Endothelial cell of umbilical vein (primary cell): Measurements from ENCODE around the gene CPVL. TPM values are rescaled to one million over a fixed set of nuclear protein-coding genes. Genes with fewer than 3 reads are reported as not detected.

Experiments used
- BruUV-seq: library from RNA; stranded (reverse); fragments of 400-500 nt; replicated peaks from 2 replicates; lab custom pipeline; 2021; lab: Mats Ljungman, UMichigan
- CTCF ChIA-PET: fragments of 300-600, 350-600 bp; sonication (Branson Sonifier 250); formaldehyde crosslinking; loops from one replicate; lab custom pipeline; 2021; ENCODE audit warnings: antibody characterized with exemption, inconsistent platforms; lab: Charles Lee
- POLR2A ChIA-PET: fragments of 300-600, 350-600 bp; sonication (Branson Sonifier 250); formaldehyde crosslinking; loops from one replicate; lab custom pipeline; 2021; ENCODE audit warnings: antibody characterized with exemption, inconsistent platforms; lab: Charles Lee
- DNase-seq: peaks from one replicate; pipeline ENCODE4 v3.0.0-alpha.2; 2011; ENCODE audit warnings: low read depth, low spot score
- FAIRE-seq: peaks from 2 replicates; lab custom pipeline; 2011; peaks lifted over from hg19 to GRCh38; lab: Jason Lieb, UNC
- H2AFZ ChIP-seq: 2 replicates; pipeline ENCODE4 v1.6.0; 2012; ENCODE audit warnings: low read depth, low read length, control low read depth, inconsistent platforms
- H3K27ac ChIP-seq: 2 replicates; pipeline ENCODE4 v1.5.1; 2011; ENCODE audit warnings: low read depth, mild to moderate bottlenecking, control low read depth, low read length, moderate library complexity; ENCODE audit not compliant: insufficient read depth
- H3K27me3 ChIP-seq, 2 experiments: 2 replicates each; pipeline versions ENCODE4 v1.6.0 to v1.6.1; 2011; ENCODE audit warnings: low read length in 2 of 2, mixed read lengths in 1 of 2; ENCODE audit not compliant: control insufficient read depth in 2 of 2, insufficient read depth in 2 of 2
- H3K36me3 ChIP-seq, 2 experiments: 2 replicates in 1 of 2; 3 replicates in 1 of 2; pipeline ENCODE4 v1.5.1; 2011; ENCODE audit warnings: low read length in 2 of 2, mild to moderate bottlenecking in 1 of 2, moderate library complexity in 1 of 2; ENCODE audit not compliant: control insufficient read depth in 2 of 2, insufficient read depth in 2 of 2; ENCODE audit errors: extremely low read depth in 1 of 2
- H3K4me1 ChIP-seq: 3 replicates; pipeline ENCODE4 v1.5.1; 2011; ENCODE audit warnings: mild to moderate bottlenecking, low read length; ENCODE audit not compliant: control insufficient read depth, insufficient read depth; ENCODE audit errors: extremely low read depth
- H3K4me2 ChIP-seq: 2 replicates; pipeline ENCODE4 v1.6.1; 2011; ENCODE audit warnings: low read length, control low read depth, mixed read lengths; ENCODE audit not compliant: insufficient read depth
- H3K4me3 ChIP-seq, 3 experiments: fragments of 200-600 bp in 1 of 3; sonication (generic), shearing (Covaris generic) in 1 of 3; replicated peaks in 1 of 3; 2 replicates each; pipeline ENCODE4 v1.5.1; 2011 to 2016; ENCODE audit warnings: control low read depth in 3 of 3, low read length in 3 of 3, mild to moderate bottlenecking in 2 of 3, inconsistent platforms in 1 of 3, low read depth in 1 of 3, moderate library complexity in 1 of 3; ENCODE audit not compliant: insufficient read depth in 1 of 3
- H3K79me2 ChIP-seq: 2 replicates; pipeline ENCODE4 v1.6.0; 2012; ENCODE audit warnings: low read length, inconsistent platforms; ENCODE audit not compliant: control insufficient read depth, insufficient read depth
- H3K9ac ChIP-seq: replicated peaks from 2 replicates; pipeline ENCODE3; 2011; ENCODE audit warnings: low read length, control low read depth; ENCODE audit not compliant: insufficient read depth; ENCODE audit errors: extremely low read depth
- H3K9me1 ChIP-seq: replicated peaks from 3 replicates; pipeline ENCODE4 v1.6.0; 2011; ENCODE audit warnings: mild to moderate bottlenecking, low read length; ENCODE audit not compliant: control insufficient read depth, insufficient read depth; ENCODE audit errors: extremely low read depth
- H3K9me3 ChIP-seq: replicated peaks from 2 replicates; pipeline ENCODE4 v1.5.1; 2012; ENCODE audit warnings: low read length, inconsistent platforms; ENCODE audit not compliant: control insufficient read depth, insufficient read depth
- H4K20me1 ChIP-seq: replicated peaks from 2 replicates; pipeline ENCODE3; 2011; ENCODE audit warnings: mild to moderate bottlenecking, low read length; ENCODE audit not compliant: control insufficient read depth, insufficient read depth; ENCODE audit errors: extremely low read depth
- EZH2 ChIP-seq: IDR thresholded peaks from 2 replicates; pipeline ENCODE4 v1.6.1; 2012; ENCODE audit warnings: borderline replicate concordance, low read depth, mild to moderate bottlenecking, moderate library complexity, low read length, inconsistent platforms; ENCODE audit not compliant: severe bottlenecking
- FOS ChIP-seq: IDR thresholded peaks from 2 replicates; pipeline ENCODE4 v1.6.1; 2011; ENCODE audit warnings: mild to moderate bottlenecking, low read length, moderate library complexity, borderline replicate concordance; ENCODE audit not compliant: insufficient read depth
- GATA2 ChIP-seq: IDR thresholded peaks from 2 replicates; pipeline ENCODE4 v1.7.0; 2011; ENCODE audit warnings: low read depth, mild to moderate bottlenecking, moderate library complexity, mixed read lengths, low read length; ENCODE audit not compliant: insufficient read length, insufficient read depth
- JUN ChIP-seq: IDR thresholded peaks from 2 replicates; pipeline ENCODE4 v1.6.1; 2011; ENCODE audit warnings: borderline replicate concordance, low read depth; ENCODE audit not compliant: insufficient read length, insufficient read depth
- MYC ChIP-seq: IDR thresholded peaks from one replicate; pipeline ENCODE4 v1.6.1; 2011; ENCODE audit warnings: mild to moderate bottlenecking, low read depth, low read length
- POLR2A ChIP-seq: IDR thresholded peaks from 2 replicates; pipeline ENCODE4 v1.6.1; 2012; ENCODE audit warnings: low read depth, mild to moderate bottlenecking, control low read depth, low read length
- POLR2AphosphoS5 ChIP-seq: IDR thresholded peaks from 2 replicates; pipeline ENCODE4 v1.6.1; 2012; ENCODE audit warnings: low read depth, mild to moderate bottlenecking, control low read depth, low read length, moderate library complexity; ENCODE audit not compliant: insufficient read depth
- dilution Hi-C: fragments of 300-500 bp; cut with MboI; formaldehyde crosslinking; loops from one replicate; pipeline ENCODE4 v1.15.0; 2019; ENCODE audit warnings: low sequenced_read_pairs; ENCODE audit not compliant: extremely low pct_ligation_motif_present
- intact Hi-C: fragments of 100-400 bp; cut with micrococcal nuclease; formaldehyde crosslinking; loops from one replicate; pipeline ENCODE4 v1.10.0; 2022
- polyA plus RNA-seq, 4 experiments: library from polyadenylated mRNA; depleted of rRNA in 3 of 4; stranded (reverse) in 3 of 4; unstranded in 1 of 4; fragments of >200 nt; gene quantifications; 2 replicates each; pipeline versions ENCODE4 v1.2.1 to v1.2.3, GENCODE V29; 2011 to 2012; ENCODE audit warnings: missing spikeins in 1 of 4
- total RNA-seq: library from RNA; stranded (reverse); gene quantifications from 2 replicates; pipeline ENCODE4 v1.2.3, GENCODE V29; 2021
- TF ChIP-seq, protein P1 (sequence below), 2 donors: IDR thresholded peaks; 1 replicate in 1 of 2; 2 replicates in 1 of 2; pipeline ENCODE4 v1.5.1; 2011; ENCODE audit warnings: low read length in 2 of 2, mild to moderate bottlenecking in 2 of 2, moderate library complexity in 2 of 2, control low read depth in 1 of 2, inconsistent platforms in 1 of 2, low read depth in 1 of 2; ENCODE audit not compliant: insufficient read depth in 1 of 2; ENCODE audit errors: extremely low read depth in 1 of 2
- TF ChIP-seq, protein P2 (sequence below): IDR thresholded peaks from 2 replicates; pipeline ENCODE4 v1.6.1; 2011; ENCODE audit not compliant: insufficient read depth, insufficient read length

Gene CPVL
- total and polyA plus RNA-seq, 2 donors (not counting 3 experiments of a cell fraction or from before 2014, with no cell fraction given): 0.14 TPM; not detected in 1

GRCh38 chr7:28998105-28998504 lies 148.2 kb downstream of the CPVL start:
- BruUV-seq: no TSS peak
- H4K20me1 ChIP-seq: no peaks in the 10 kb centered on the region
- no peaks in the 10 kb centered on the region for H3K9me3 ChIP-seq
- dilution Hi-C loops (no loop called here), intact Hi-C loops (no loop called here)
- H3K27me3 ChIP-seq: peaks cover 15 to 19% of the 10 kb centered on the region in 2 experiments
- H3K9me1 ChIP-seq: no peaks in the 10 kb centered on the region
- TF ChIP-seq GATA2 (no peak), POLR2A (no peak), JUN (no peak), FOS (no peak)
- TF ChIP-seq, protein P1, sequence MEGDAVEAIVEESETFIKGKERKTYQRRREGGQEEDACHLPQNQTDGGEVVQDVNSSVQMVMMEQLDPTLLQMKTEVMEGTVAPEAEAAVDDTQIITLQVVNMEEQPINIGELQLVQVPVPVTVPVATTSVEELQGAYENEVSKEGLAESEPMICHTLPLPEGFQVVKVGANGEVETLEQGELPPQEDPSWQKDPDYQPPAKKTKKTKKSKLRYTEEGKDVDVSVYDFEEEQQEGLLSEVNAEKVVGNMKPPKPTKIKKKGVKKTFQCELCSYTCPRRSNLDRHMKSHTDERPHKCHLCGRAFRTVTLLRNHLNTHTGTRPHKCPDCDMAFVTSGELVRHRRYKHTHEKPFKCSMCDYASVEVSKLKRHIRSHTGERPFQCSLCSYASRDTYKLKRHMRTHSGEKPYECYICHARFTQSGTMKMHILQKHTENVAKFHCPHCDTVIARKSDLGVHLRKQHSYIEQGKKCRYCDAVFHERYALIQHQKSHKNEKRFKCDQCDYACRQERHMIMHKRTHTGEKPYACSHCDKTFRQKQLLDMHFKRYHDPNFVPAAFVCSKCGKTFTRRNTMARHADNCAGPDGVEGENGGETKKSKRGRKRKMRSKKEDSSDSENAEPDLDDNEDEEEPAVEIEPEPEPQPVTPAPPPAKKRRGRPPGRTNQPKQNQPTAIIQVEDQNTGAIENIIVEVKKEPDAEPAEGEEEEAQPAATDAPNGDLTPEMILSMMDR (IDR thresholded peaks at IDR 0.05; ENCODE audit: extremely low read depth in 1 of 2, insufficient read depth in 1 of 2, low read depth in 1 of 2, low read length in 2 of 2): no peak
- DNase-seq (no peak), FAIRE-seq (no peak)
- H3K4me2 ChIP-seq: no peak overlapping the region
- H3K27ac ChIP-seq: no peak overlapping the region
- H3K9ac ChIP-seq: no peak overlapping the region
- no peaks in the 10 kb centered on the region for H3K36me3 ChIP-seq
- no peak overlapping the region for H2AFZ ChIP-seq
- no peaks in the 10 kb centered on the region for H3K4me1 ChIP-seq
- ChIA-PET POLR2A (no interaction called here), CTCF (interaction anchor here (0.9 to 1.7 kb wide), 3 partner anchors 101 to 109 kb away, joined by 3 to 4 read pairs (median 3); no protein-coding TSS in a partner anchor)
- H3K79me2 ChIP-seq: no peaks in the 10 kb centered on the region
- H3K4me3 ChIP-seq: no peak overlapping the region

DNA sequence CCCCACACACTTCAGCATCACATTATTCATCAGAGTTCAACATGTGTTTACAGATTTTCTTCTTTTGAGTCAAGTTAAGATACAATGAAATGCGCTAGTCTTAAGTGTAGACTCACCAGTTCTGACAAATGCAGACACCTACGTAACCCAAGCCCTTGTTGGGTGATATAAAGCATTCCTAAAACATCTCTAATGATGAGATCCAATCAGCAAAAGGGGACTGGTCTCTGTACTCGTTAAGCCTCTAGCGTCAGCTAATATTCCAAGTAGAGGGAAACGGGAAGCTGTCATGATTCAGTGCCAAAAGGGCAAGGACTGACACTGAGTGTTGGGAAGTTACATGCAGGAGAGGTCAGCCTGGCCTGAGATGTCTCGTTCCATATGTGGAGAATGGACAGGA lies 149.5 kb downstream of the CPVL start:
- no peak overlapping the region for H3K4me3 ChIP-seq
- dilution Hi-C loops: no loop called here
- H4K20me1 ChIP-seq: no peaks in the 10 kb centered on the region
- H3K9ac ChIP-seq: no peak overlapping the region
- POLR2A ChIA-PET: no interaction called here
- H3K27me3 ChIP-seq: peaks cover 12 to 17% of the 10 kb centered on the region in 2 experiments
- no peaks in the 10 kb centered on the region for H3K79me2 ChIP-seq
- DNase-seq: no peak
- CTCF ChIA-PET: interaction anchor here (1.3 to 1.5 kb wide), 2 partner anchors 40 to 105 kb away, joined by 3 to 4 read pairs; no protein-coding TSS in a partner anchor
- H3K9me3 ChIP-seq: no peaks in the 10 kb centered on the region
- no peaks in the 10 kb centered on the region for H3K4me1 ChIP-seq
- FAIRE-seq: no peak
- no peak overlapping the region for H2AFZ ChIP-seq
- BruUV-seq: no TSS peak
- H3K9me1 ChIP-seq: no peaks in the 10 kb centered on the region
- TF ChIP-seq MYC (no peak), GATA2 (no peak), JUN (no peak), POLR2A (no peak), FOS (no peak), POLR2AphosphoS5 (no peak), EZH2 (no peak)
- TF ChIP-seq, protein P2, sequence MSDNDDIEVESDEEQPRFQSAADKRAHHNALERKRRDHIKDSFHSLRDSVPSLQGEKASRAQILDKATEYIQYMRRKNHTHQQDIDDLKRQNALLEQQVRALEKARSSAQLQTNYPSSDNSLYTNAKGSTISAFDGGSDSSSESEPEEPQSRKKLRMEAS: no peak
- TF ChIP-seq, protein P1 (IDR thresholded peaks at IDR 0.05; ENCODE audit: extremely low read depth in 1 of 2, insufficient read depth in 1 of 2, low read depth in 1 of 2, low read length in 2 of 2): no peak
- intact Hi-C loops: no loop called here
- H3K4me2 ChIP-seq: no peak overlapping the region
- H3K27ac ChIP-seq: no peak overlapping the region
- H3K36me3 ChIP-seq: no peaks in the 10 kb centered on the region
